GM21717 (cell line): ENCODE data around the gene C16orf96.
"Not testable (repeated sequence)": the region's sequence is repeated elsewhere in the genome, so short reads cannot be mapped to it uniquely, and the experiment has no call there.

Source experiments
- ATAC-seq: cut with Tn5 transposase; IDR thresholded peaks from one replicate; pipeline ENCODE4 v1.9.1; 2021; ENCODE audit warnings: mild to moderate bottlenecking, moderate library complexity; ENCODE audit not compliant: unreplicated experiment

C16orf96 gene

GRCh38 chr16:4561596-4561995 is 5.5 kb downstream of the C16orf96 start:
- ATAC-seq, result no peak

GRCh38 chr16:4564661-4565267 is 8.6 kb downstream of the C16orf96 start:
- no peak for ATAC-seq

GRCh38 chr16:4566144-4566543 is 10.0 kb downstream of the C16orf96 start:
- ATAC-seq, result no peak

- no peak for ATAC-seq
These were observed 13.9 kb downstream of the C16orf96 start for GRCh38 chr16:4570086-4570485.

GRCh38 chr16:4570688-4571321 is 14.7 kb downstream of the C16orf96 start:
- ATAC-seq, result no peak

GRCh38 chr16:4572715-4573114 is 16.6 kb downstream of the C16orf96 start:
- no peak for ATAC-seq

GRCh38 chr16:4573926-4574325 is 17.8 kb downstream of the C16orf96 start:
- ATAC-seq, result not testable (repeated sequence)

- ATAC-seq, result no peak
These were observed 19.0 kb downstream of the C16orf96 start for GRCh38 chr16:4574919-4575705.

GRCh38 chr16:4576008-4576407 is 19.9 kb downstream of the C16orf96 start:
- ATAC-seq, result no peak

- no peak for ATAC-seq
These were observed 22.9 kb downstream of the C16orf96 start for GRCh38 chr16:4578961-4579530.

- ATAC-seq, result no peak
These were observed 24.1 kb downstream of the C16orf96 start for GRCh38 chr16:4580250-4580649.

GRCh38 chr16:4583906-4584305 is 27.8 kb downstream of the C16orf96 start:
- no peak for ATAC-seq

- ATAC-seq, result no peak
These were observed 30.2 kb downstream of the C16orf96 start for GRCh38 chr16:4586291-4586690.

GRCh38 chr16:4588386-4588785 is 32.2 kb downstream of the C16orf96 start:
- no peak for ATAC-seq

GRCh38 chr16:4588961-4589360 is 32.8 kb downstream of the C16orf96 start:
- ATAC-seq, result no peak

GRCh38 chr16:4591191-4591590 is 35.1 kb downstream of the C16orf96 start:
- ATAC-seq, result no peak

GRCh38 chr16:4591706-4592470 is 35.7 kb downstream of the C16orf96 start:
- no peak for ATAC-seq

- no peak for ATAC-seq
These were observed 36.9 kb downstream of the C16orf96 start for GRCh38 chr16:4593086-4593485.

GRCh38 chr16:4594433-4595410 is 38.6 kb downstream of the C16orf96 start:
- ATAC-seq, result no peak

- no peak for ATAC-seq
These were observed 41.0 kb downstream of the C16orf96 start for GRCh38 chr16:4597174-4597573.
